Measurements from ENCODE around the gene NEAT1.

Gene NEAT1

DNA sequence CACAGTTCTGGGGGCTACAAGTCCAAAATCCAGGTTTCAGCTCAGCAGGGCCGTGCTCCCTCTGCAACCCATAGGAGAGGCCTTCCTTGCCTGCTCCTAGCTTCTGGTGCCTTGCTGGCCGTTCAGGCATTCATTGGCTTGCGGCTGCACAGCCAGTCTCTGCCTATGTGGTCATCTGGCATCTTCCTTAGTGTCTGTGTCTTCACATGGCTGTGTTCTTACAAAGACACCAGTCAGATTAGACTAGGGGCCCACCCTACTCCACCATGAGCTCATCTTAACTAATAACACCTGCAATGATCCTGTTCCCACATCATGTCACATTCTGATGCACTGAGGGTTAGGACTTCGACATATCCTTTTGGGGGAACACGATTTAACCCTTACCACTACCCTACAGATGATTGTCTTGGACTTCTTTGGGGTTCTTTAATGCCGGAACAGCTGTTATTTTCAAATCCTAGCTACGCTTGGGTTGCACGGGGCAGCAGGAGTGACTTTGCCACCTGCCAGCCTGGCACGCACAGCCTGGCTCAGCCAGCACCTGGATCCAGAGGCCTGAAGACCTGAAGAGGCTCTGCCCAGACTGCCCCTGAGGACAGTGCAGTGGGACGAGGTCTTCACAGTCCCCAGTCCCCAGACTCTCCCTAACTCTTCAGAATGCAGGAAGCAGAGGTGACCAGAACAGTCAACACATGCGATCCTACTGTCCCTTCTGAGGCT is 7.7 kb upstream of the NEAT1 start:
- Histone ChIP-seq H3K27ac (ENCODE audit: low read length) (no peak overlapping the region), H3K9ac (ENCODE audit: low read length) (no peak overlapping the region), H2AFZ (ENCODE audit: low read length) (no peak overlapping the region), H3K4me1 (ENCODE audit: low read length) (peaks cover 21% of the 10 kb centered on the region), H4K20me1 (ENCODE audit: insufficient read depth, low read length) (no peaks in the 10 kb centered on the region), H3K4me3 (ENCODE audit: low read length) (no peak overlapping the region), H3K9me2 (replicated peaks; ENCODE audit: insufficient read depth, low read length) (no peaks in the 10 kb centered on the region), H3K79me2 (ENCODE audit: low read length) (peaks cover 22% of the 10 kb centered on the region), H3K36me3 (replicated peaks; ENCODE audit: insufficient read depth, low read length) (no peaks in the 10 kb centered on the region), H3F3A (ENCODE audit: insufficient read depth, low read length) (peaks cover 33% of the 10 kb centered on the region), H3K27me3 (replicated peaks; ENCODE audit: insufficient read depth, low read length) (no peaks in the 10 kb centered on the region), H3K9me3 (replicated peaks; ENCODE audit: insufficient read depth, low read length) (no peaks in the 10 kb centered on the region), H3K4me2 (ENCODE audit: low read depth, low read length) (no peak overlapping the region)
- TF ChIP-seq, protein P1, sequence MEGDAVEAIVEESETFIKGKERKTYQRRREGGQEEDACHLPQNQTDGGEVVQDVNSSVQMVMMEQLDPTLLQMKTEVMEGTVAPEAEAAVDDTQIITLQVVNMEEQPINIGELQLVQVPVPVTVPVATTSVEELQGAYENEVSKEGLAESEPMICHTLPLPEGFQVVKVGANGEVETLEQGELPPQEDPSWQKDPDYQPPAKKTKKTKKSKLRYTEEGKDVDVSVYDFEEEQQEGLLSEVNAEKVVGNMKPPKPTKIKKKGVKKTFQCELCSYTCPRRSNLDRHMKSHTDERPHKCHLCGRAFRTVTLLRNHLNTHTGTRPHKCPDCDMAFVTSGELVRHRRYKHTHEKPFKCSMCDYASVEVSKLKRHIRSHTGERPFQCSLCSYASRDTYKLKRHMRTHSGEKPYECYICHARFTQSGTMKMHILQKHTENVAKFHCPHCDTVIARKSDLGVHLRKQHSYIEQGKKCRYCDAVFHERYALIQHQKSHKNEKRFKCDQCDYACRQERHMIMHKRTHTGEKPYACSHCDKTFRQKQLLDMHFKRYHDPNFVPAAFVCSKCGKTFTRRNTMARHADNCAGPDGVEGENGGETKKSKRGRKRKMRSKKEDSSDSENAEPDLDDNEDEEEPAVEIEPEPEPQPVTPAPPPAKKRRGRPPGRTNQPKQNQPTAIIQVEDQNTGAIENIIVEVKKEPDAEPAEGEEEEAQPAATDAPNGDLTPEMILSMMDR (IDR thresholded peaks at IDR 0.05; ENCODE audit: low read length) = no peak
- TF ChIP-seq EZH2phosphoT487 (IDR thresholded peaks at IDR 0.05; ENCODE audit: low read length) = no peak
- no peak for TF ChIP-seq EZH2 (optimal IDR thresholded peaks at IDR 0.05; ENCODE audit: low read depth, low read length)
- DNase-seq = no peak

DNA sequence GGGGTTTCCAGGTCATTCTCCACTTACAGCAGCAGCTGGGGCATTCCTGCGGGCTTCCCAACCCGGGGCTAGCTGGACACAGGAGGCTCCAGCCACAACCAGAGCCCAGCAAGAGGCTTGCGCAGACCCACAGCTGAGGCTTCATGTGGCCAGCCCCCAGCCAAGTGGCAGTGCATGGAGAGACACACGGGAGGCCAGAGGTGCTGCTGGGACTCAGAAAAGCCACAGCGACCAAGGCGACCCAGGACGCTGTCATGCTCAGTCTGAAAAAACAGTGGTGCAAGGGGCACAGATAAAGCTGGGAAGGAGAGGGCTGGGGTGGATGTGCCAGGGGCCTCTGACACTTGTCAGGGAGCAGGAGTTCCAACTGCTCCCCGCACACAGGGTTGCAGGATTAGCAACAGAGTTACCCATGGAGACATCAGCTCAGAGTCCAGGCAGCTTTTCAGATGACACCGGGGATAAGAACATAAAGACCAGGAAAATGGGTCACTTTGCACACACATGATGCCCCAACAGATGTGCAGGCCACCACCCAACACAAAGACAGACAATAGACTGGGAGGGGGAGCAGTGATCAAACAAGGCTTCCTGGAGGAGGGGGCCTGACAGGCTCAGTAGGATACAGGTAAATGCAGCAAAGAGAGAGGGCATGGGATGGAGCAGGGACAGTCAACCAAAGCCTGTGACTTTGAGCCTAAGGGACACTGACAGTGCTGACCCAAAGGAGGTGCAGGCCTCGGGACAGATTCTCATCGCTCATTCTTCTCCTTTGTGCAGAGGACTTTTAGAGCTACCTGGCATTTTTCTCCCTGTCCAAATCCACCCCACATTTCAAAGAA is 6.9 kb upstream of the NEAT1 start:
- Histone ChIP-seq H3K9ac (ENCODE audit: low read length) (peak overlapping the region; percentile 100; the same call in 1 of the 2 replicates), H3K4me1 (ENCODE audit: low read length) (peaks cover 26% of the 10 kb centered on the region), H3K36me3 (replicated peaks; ENCODE audit: insufficient read depth, low read length) (no peaks in the 10 kb centered on the region), H3K27me3 (replicated peaks; ENCODE audit: insufficient read depth, low read length) (no peaks in the 10 kb centered on the region), H3K9me2 (replicated peaks; ENCODE audit: insufficient read depth, low read length) (no peaks in the 10 kb centered on the region), H3K9me3 (replicated peaks; ENCODE audit: insufficient read depth, low read length) (no peaks in the 10 kb centered on the region), H3K4me3 (ENCODE audit: low read length) (peak overlapping the region; percentile 57), H3K27ac (ENCODE audit: low read length) (no peak overlapping the region), H4K20me1 (ENCODE audit: insufficient read depth, low read length) (no peaks in the 10 kb centered on the region), H3K79me2 (ENCODE audit: low read length) (peaks cover 22% of the 10 kb centered on the region), H3F3A (ENCODE audit: insufficient read depth, low read length) (peaks cover 41% of the 10 kb centered on the region), H2AFZ (ENCODE audit: low read length) (peak overlapping the region; percentile 36; the same call in 1 of the 2 replicates), H3K4me2 (ENCODE audit: low read depth, low read length) (peak overlapping the region; percentile 99; the same call in 1 of the 2 replicates)
- no peak for DNase-seq
- TF ChIP-seq, protein P1 (IDR thresholded peaks at IDR 0.05; ENCODE audit: low read length) = no peak
- no peak for TF ChIP-seq EZH2phosphoT487 (IDR thresholded peaks at IDR 0.05; ENCODE audit: low read length)
- no peak for TF ChIP-seq EZH2 (optimal IDR thresholded peaks at IDR 0.05; ENCODE audit: low read depth, low read length)

DNA sequence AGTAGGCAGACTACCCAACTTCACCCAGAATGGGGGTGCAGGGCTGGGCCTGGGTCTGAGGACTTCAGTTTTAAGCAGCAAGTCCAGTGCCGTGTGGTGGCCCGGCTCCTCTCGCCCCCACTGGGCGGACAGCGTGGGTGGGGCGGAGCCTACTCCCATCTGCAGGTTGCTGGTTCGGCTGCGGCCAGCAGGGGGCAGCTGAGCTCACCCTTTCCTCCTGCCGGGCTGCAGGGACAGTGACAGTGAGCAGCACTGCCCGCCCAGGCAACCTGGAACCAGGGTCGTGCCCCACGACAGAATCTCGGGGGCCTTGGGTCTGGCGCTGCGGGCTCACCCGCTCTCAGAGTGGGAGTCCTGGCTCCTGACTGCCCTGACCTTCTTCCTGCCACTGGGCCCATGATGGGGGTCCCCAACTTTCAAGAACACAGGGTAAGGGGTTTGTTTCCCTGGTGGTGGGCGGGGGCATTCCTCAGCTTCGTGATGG is 6.2 kb upstream of the NEAT1 start:
- Histone ChIP-seq H3K79me2 (ENCODE audit: low read length) (peaks cover 24% of the 10 kb centered on the region), H3K4me1 (ENCODE audit: low read length) (peaks cover 30% of the 10 kb centered on the region), H4K20me1 (ENCODE audit: insufficient read depth, low read length) (no peaks in the 10 kb centered on the region), H3K27ac (ENCODE audit: low read length) (peak overlapping the region; percentile 100), H3K9me3 (replicated peaks; ENCODE audit: insufficient read depth, low read length) (no peaks in the 10 kb centered on the region), H3K9ac (ENCODE audit: low read length) (peak overlapping the region; percentile 100), H3F3A (ENCODE audit: insufficient read depth, low read length) (peaks cover 47% of the 10 kb centered on the region), H3K9me2 (replicated peaks; ENCODE audit: insufficient read depth, low read length) (no peaks in the 10 kb centered on the region), H2AFZ (ENCODE audit: low read length) (peak overlapping the region; percentile 36; the same call in 1 of the 2 replicates), H3K36me3 (replicated peaks; ENCODE audit: insufficient read depth, low read length) (no peaks in the 10 kb centered on the region), H3K4me2 (ENCODE audit: low read depth, low read length) (peak overlapping the region; percentile 99), H3K27me3 (replicated peaks; ENCODE audit: insufficient read depth, low read length) (no peaks in the 10 kb centered on the region), H3K4me3 (ENCODE audit: low read length) (peak overlapping the region; percentile 57)
- peak; percentile 84 for DNase-seq
- TF ChIP-seq EZH2 (optimal IDR thresholded peaks at IDR 0.05; ENCODE audit: low read depth, low read length) (no peak), EZH2phosphoT487 (IDR thresholded peaks at IDR 0.05; ENCODE audit: low read length) (no peak)
- TF ChIP-seq, protein P1 (IDR thresholded peaks at IDR 0.05; ENCODE audit: low read length) = peak; percentile 95
